Adrenal gland (tissue), 5 donors: ENCODE data around the gene DPH3.

Experiments
- POLR2A ChIP-seq, 2 donors: fragments of 450-650 bp; IDR thresholded peaks; one replicate each; pipeline ENCODE4 v1.6.1; 2017; ENCODE audit warnings: antibody characterized with exemption in 2 of 2, mild to moderate bottlenecking in 2 of 2, moderate library complexity in 1 of 2
- TF ChIP-seq, protein P1 (sequence below), 6 experiments: fragments of 450-650 bp in 4 of 6; fragments of 200-600 bp in 2 of 6; sonication (generic) in 1 of 6; IDR thresholded peaks; 1 replicate in 5 of 6; 2 replicates in 1 of 6; pipeline versions ENCODE4 v1.5.1 to v1.8.0; 2016 to 2021; ENCODE audit warnings: antibody characterized with exemption in 6 of 6, mild to moderate bottlenecking in 2 of 6, moderate library complexity in 1 of 6
- donor health status: DM: no; HTN: no; CAD: no.

GRCh38 chr3:16311960-16312451, 47.3 kb upstream of the DPH3 start:
- TF ChIP-seq, protein P1, sequence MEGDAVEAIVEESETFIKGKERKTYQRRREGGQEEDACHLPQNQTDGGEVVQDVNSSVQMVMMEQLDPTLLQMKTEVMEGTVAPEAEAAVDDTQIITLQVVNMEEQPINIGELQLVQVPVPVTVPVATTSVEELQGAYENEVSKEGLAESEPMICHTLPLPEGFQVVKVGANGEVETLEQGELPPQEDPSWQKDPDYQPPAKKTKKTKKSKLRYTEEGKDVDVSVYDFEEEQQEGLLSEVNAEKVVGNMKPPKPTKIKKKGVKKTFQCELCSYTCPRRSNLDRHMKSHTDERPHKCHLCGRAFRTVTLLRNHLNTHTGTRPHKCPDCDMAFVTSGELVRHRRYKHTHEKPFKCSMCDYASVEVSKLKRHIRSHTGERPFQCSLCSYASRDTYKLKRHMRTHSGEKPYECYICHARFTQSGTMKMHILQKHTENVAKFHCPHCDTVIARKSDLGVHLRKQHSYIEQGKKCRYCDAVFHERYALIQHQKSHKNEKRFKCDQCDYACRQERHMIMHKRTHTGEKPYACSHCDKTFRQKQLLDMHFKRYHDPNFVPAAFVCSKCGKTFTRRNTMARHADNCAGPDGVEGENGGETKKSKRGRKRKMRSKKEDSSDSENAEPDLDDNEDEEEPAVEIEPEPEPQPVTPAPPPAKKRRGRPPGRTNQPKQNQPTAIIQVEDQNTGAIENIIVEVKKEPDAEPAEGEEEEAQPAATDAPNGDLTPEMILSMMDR (IDR thresholded peaks at IDR 0.05) = no peak
- no peak for TF ChIP-seq POLR2A (IDR thresholded peaks at IDR 0.05)
